Glutamatergic neuron (in vitro differentiated cells): Measurements from ENCODE around the gene ZNF613. TPM values are rescaled to one million over a fixed set of nuclear protein-coding genes. Genes with fewer than 3 reads are reported as not detected.
"Not testable (repeated sequence)": the region's sequence is repeated elsewhere in the genome, so short reads cannot be mapped to it uniquely, and the experiment has no call there.

ENCODE experiments used
- DNase-seq: peaks from one replicate; pipeline ENCODE4 v3.0.0; 2022
- H3K27ac Mint-ChIP-seq: one replicate; pipeline ENCODE4 v1.8.0; 2020; ENCODE audit warnings: mild to moderate bottlenecking, mixed read lengths, inconsistent platforms; ENCODE audit not compliant: unreplicated experiment
- H3K27me3 Mint-ChIP-seq: one replicate; pipeline ENCODE4 v1.8.0; 2020; ENCODE audit warnings: mild to moderate bottlenecking, moderate library complexity, mixed read lengths, inconsistent platforms; ENCODE audit not compliant: unreplicated experiment
- H3K36me3 Mint-ChIP-seq: one replicate; pipeline ENCODE4 v1.8.0; 2020; ENCODE audit warnings: mild to moderate bottlenecking, mixed read lengths, inconsistent platforms; ENCODE audit not compliant: unreplicated experiment
- H3K4me1 Mint-ChIP-seq: one replicate; pipeline ENCODE4 v1.8.0; 2020; ENCODE audit warnings: mild to moderate bottlenecking, low read depth, mixed read lengths, inconsistent platforms; ENCODE audit not compliant: unreplicated experiment
- H3K4me3 Mint-ChIP-seq: one replicate; pipeline ENCODE4 v1.8.0; 2020; ENCODE audit warnings: mild to moderate bottlenecking, mixed read lengths, inconsistent platforms; ENCODE audit not compliant: unreplicated experiment
- H3K9me3 Mint-ChIP-seq: one replicate; pipeline ENCODE4 v1.8.0; 2020; ENCODE audit warnings: mild to moderate bottlenecking, moderate library complexity, mixed read lengths, inconsistent platforms; ENCODE audit not compliant: unreplicated experiment
- total RNA-seq: library from RNA; stranded (reverse); fragmentation: NEBNext Ultra II Directional; extraction: Animal tissue kit (Norgen Biotek cat#: 25700); gene quantifications from one replicate; pipeline ENCODE4 v1.2.1, GENCODE V29; 2021; ENCODE audit not compliant: unreplicated experiment
- TF ChIP-seq, protein P1 (sequence below): fragments of 200-600 bp; sonication (generic); IDR thresholded peaks from one replicate; pipeline ENCODE4 v1.5.0; 2021; ENCODE audit not compliant: partially characterized antibody, unreplicated experiment

The ZNF613 gene
- total RNA-seq, 1 donor from 2014 or later, result 11.1 TPM

DNA sequence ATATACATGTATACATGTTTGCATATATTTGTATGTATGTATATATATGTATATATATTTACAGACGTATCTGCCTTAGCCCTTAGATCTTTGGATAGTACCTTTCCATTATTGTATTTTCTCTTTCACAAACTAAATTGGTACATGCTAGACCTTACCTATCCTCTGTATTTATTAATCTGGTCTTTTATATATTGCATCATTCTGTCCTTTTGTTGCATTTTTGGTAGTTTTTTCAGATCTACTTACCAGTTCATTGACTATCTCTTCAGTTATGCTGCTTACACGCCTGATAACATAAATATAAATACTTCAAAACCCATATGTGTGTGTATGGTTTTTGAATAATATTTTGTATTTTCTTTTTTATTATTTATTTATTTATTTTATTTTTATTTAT lies 11.7 kb downstream of the ZNF613 start:
- Mint-ChIP-seq H3K4me1 (no peaks in the 10 kb centered on the region), H3K9me3 (peaks cover 15% of the 10 kb centered on the region), H3K27me3 (no peaks in the 10 kb centered on the region), H3K27ac (no peak overlapping the region), H3K4me3 (no peak overlapping the region), H3K36me3 (peaks cover 60% of the 10 kb centered on the region)
- DNase-seq, result no peak
- TF ChIP-seq, protein P1, sequence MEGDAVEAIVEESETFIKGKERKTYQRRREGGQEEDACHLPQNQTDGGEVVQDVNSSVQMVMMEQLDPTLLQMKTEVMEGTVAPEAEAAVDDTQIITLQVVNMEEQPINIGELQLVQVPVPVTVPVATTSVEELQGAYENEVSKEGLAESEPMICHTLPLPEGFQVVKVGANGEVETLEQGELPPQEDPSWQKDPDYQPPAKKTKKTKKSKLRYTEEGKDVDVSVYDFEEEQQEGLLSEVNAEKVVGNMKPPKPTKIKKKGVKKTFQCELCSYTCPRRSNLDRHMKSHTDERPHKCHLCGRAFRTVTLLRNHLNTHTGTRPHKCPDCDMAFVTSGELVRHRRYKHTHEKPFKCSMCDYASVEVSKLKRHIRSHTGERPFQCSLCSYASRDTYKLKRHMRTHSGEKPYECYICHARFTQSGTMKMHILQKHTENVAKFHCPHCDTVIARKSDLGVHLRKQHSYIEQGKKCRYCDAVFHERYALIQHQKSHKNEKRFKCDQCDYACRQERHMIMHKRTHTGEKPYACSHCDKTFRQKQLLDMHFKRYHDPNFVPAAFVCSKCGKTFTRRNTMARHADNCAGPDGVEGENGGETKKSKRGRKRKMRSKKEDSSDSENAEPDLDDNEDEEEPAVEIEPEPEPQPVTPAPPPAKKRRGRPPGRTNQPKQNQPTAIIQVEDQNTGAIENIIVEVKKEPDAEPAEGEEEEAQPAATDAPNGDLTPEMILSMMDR, result no peak

DNA sequence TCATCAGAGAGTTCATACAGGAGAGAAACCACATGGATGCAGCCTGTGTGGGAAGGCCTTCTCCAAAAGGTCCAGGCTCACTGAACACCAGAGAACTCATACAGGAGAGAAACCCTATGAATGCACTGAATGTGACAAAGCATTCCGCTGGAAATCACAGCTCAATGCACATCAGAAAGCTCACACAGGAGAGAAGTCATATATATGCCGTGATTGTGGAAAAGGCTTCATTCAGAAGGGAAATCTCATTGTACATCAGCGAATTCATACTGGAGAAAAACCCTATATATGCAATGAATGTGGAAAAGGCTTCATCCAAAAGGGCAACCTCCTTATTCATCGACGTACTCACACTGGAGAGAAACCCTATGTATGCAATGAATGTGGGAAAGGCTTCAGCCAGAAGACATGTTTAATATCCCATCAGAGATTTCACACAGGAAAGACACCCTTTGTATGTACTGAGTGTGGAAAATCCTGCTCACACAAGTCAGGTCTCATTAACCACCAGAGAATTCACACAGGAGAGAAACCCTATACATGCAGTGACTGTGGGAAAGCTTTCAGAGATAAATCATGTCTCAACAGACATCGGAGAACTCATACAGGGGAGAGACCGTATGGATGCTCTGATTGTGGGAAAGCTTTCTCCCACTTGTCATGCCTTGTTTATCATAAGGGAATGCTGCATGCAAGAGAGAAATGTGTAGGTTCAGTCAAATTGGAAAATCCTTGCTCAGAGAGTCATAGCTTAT lies 17.7 kb downstream of the ZNF613 start:
- Mint-ChIP-seq H3K9me3 (peaks cover 28% of the 10 kb centered on the region), H3K27me3 (no peaks in the 10 kb centered on the region), H3K4me3 (no peak overlapping the region), H3K4me1 (no peaks in the 10 kb centered on the region), H3K36me3 (peaks cover 84% of the 10 kb centered on the region), H3K27ac (no peak overlapping the region)
- TF ChIP-seq, protein P1, result no peak
- DNase-seq, result no peak

DNA sequence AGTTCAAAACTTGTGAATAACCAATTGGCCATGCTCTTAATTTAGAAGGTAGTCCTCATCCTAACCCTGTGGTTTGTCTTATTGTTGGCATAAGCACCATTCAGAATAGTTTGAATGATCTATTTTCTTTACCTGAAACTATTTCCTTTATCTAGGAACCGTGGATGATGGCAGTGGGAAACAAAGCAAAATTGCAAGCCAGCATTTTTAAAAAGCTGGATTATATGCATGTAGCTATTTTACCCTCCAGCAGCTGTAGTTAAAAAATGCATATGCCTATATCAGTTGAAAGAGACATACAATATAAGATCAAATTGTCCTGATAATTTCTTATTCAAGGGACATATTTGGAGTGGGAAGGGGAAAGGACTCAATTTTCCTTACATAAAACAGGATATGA lies 19.3 kb downstream of the ZNF613 start:
- Mint-ChIP-seq H3K27me3 (no peaks in the 10 kb centered on the region), H3K27ac (no peak overlapping the region), H3K4me1 (no peaks in the 10 kb centered on the region), H3K36me3 (peaks cover 77% of the 10 kb centered on the region), H3K4me3 (no peak overlapping the region), H3K9me3 (peaks cover 25% of the 10 kb centered on the region)
- TF ChIP-seq, protein P1, result no peak
- DNase-seq, result no peak

DNA sequence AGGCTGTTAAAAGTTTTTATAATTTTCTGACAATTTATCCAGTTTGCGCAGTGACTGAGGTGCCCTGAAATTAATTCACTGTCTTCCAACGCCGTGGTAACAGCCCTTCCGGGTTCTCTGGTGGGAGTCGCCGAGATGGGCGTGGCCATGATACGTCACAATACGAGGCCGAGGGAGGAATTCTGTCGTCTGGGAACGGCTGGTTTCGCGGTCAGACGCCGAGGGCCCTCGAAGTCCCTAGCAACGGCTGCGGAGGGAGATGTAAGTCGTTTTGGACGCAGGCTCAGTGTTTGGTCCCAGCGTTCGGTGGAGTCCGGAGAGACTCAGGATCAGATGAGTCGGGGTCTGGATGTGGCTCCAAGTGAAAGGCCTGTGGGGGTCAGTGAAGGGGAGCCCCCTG lies 21.7 kb downstream of the ZNF613 start:
- H3K4me1 Mint-ChIP-seq, result no peaks in the 10 kb centered on the region
- H3K4me3 Mint-ChIP-seq, result no peak overlapping the region
- peaks cover 21% of the 10 kb centered on the region for H3K9me3 Mint-ChIP-seq
- TF ChIP-seq, protein P1, result no peak
- no peak for DNase-seq
- H3K36me3 Mint-ChIP-seq, result peaks cover 63% of the 10 kb centered on the region
- no peaks in the 10 kb centered on the region for H3K27me3 Mint-ChIP-seq
- H3K27ac Mint-ChIP-seq, result no peak overlapping the region

DNA sequence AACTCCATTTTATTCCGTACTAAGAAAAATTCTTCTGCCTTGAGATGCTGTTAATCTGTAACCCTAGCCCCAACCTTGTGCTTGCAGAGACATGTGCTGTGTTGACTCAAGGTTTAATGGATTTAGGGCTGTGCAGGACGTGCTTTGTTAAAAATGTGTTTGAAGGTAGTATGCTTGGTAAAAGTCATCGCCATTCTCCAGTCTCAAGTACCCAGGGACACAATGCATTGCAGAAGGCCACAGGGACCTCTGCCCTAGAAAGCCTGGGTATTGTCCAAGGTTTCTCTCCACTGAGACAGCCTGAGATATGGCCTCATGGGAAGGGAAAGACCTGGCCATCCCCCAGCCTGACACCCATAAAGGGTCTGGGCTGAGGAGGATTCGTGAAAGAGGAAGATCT lies 30.6 kb downstream of the ZNF613 start:
- H3K36me3 Mint-ChIP-seq, result peaks cover 45% of the 10 kb centered on the region
- DNase-seq, H3K9me3 Mint-ChIP-seq, H3K27ac Mint-ChIP-seq, H3K4me3 Mint-ChIP-seq, H3K27me3 Mint-ChIP-seq, H3K4me1 Mint-ChIP-seq: not testable (repeated sequence)
